H9 (cell line): ENCODE data around the gene RALGAPB. TPM values are rescaled to one million over a fixed set of nuclear protein-coding genes. Genes with fewer than 3 reads are reported as not detected.

Source experiments
- DNase-seq: peaks from one replicate; pipeline ENCODE4 v3.0.0-alpha.2; 2017
- H2AFZ ChIP-seq: one replicate; pipeline ENCODE4 v1.6.1; 2013; ENCODE audit warnings: mild to moderate bottlenecking, low read length, control low read depth, moderate library complexity
- H2AK5ac ChIP-seq: 2 replicates; pipeline ENCODE4 v1.6.1; 2013; ENCODE audit warnings: low read length, control low read depth, mixed read lengths; ENCODE audit not compliant: insufficient read length
- H2BK120ac ChIP-seq: one replicate; pipeline ENCODE4 v1.6.1; 2013; ENCODE audit warnings: low read depth, mild to moderate bottlenecking, low read length, control low read depth, inconsistent platforms; ENCODE audit not compliant: poor library complexity, severe bottlenecking
- H2BK12ac ChIP-seq: 2 replicates; pipeline ENCODE4 v1.6.1; 2013; ENCODE audit warnings: low read length, control low read depth, mixed read lengths, low read depth; ENCODE audit not compliant: insufficient read length
- H2BK15ac ChIP-seq: 2 replicates; pipeline ENCODE4 v1.6.1; 2013; ENCODE audit warnings: low read depth, low read length, control low read depth
- H2BK20ac ChIP-seq: one replicate; pipeline ENCODE4 v1.6.1; 2013; ENCODE audit warnings: low read depth, mild to moderate bottlenecking, low read length, control low read depth, inconsistent platforms; ENCODE audit not compliant: poor library complexity, severe bottlenecking
- H2BK5ac ChIP-seq: 2 replicates; pipeline ENCODE4 v1.6.1; 2013; ENCODE audit warnings: low read length, control low read depth, mixed read lengths; ENCODE audit not compliant: insufficient read length
- H3K14ac ChIP-seq: 2 replicates; pipeline ENCODE4 v1.6.1; 2013; ENCODE audit warnings: low read length, control low read depth; ENCODE audit not compliant: insufficient read depth
- H3K18ac ChIP-seq: 2 replicates; pipeline ENCODE4 v1.6.1; 2013; ENCODE audit warnings: low read depth, mild to moderate bottlenecking, mixed read lengths, low read length, control low read depth; ENCODE audit not compliant: insufficient read length
- H3K23ac ChIP-seq: 2 replicates; pipeline ENCODE4 v1.6.1; 2013; ENCODE audit warnings: low read length, control low read depth, mixed read lengths, low read depth; ENCODE audit not compliant: insufficient read length
- H3K23me2 ChIP-seq: 2 replicates; pipeline ENCODE4 v1.6.1; 2013; ENCODE audit warnings: low read depth, mild to moderate bottlenecking, mixed read lengths, low read length, control low read depth; ENCODE audit not compliant: insufficient read length, poor library complexity, severe bottlenecking
- H3K27ac ChIP-seq: 2 replicates; pipeline ENCODE4 v1.5.1; 2013; ENCODE audit warnings: low read length, control low read depth, mixed read lengths, low read depth; ENCODE audit not compliant: insufficient read length
- H3K27me3 ChIP-seq: 2 replicates; pipeline ENCODE4 v1.6.1; 2013; ENCODE audit warnings: low read length, control low read depth, inconsistent platforms; ENCODE audit not compliant: insufficient read depth
- H3K4ac ChIP-seq: 2 replicates; pipeline ENCODE4 v1.6.1; 2013; ENCODE audit warnings: low read depth, mild to moderate bottlenecking, control low read depth, inconsistent platforms, low read length, moderate library complexity
- H3K4me1 ChIP-seq: 2 replicates; pipeline ENCODE4 v1.6.1; 2013; ENCODE audit warnings: low read length, control low read depth, inconsistent platforms; ENCODE audit not compliant: insufficient read depth
- H3K4me2 ChIP-seq: 2 replicates; pipeline ENCODE4 v1.6.1; 2013; ENCODE audit warnings: low read length, control low read depth, mixed read lengths; ENCODE audit not compliant: insufficient read length, insufficient read depth
- H3K56ac ChIP-seq: 2 replicates; pipeline ENCODE4 v1.6.1; 2013; ENCODE audit warnings: low read depth, mild to moderate bottlenecking, mixed read lengths, low read length, control low read depth; ENCODE audit not compliant: insufficient read length
- H3K79me1 ChIP-seq: 2 replicates; pipeline ENCODE4 v1.6.1; 2013; ENCODE audit warnings: low read depth, mild to moderate bottlenecking, moderate library complexity, low read length, control low read depth, inconsistent platforms; ENCODE audit not compliant: insufficient read depth, poor library complexity, severe bottlenecking
- H3K79me2 ChIP-seq: 2 replicates; pipeline ENCODE4 v1.6.1; 2013; ENCODE audit warnings: low read length, control low read depth, inconsistent platforms; ENCODE audit not compliant: insufficient read depth
- H3K9ac ChIP-seq: 2 replicates; pipeline ENCODE4 v1.6.1; 2013; ENCODE audit warnings: low read length, control low read depth, mixed read lengths; ENCODE audit not compliant: insufficient read length; ENCODE audit errors: extremely low read depth
- H3K9me3 ChIP-seq: one replicate; pipeline ENCODE4 v1.6.1; 2013; ENCODE audit warnings: low read depth, low read length, inconsistent platforms; ENCODE audit not compliant: control insufficient read depth
- H3T11ph ChIP-seq: one replicate; pipeline ENCODE4 v1.6.1; 2013; ENCODE audit warnings: mild to moderate bottlenecking, low read length, control low read depth, inconsistent platforms
- H4K20me1 ChIP-seq: one replicate; pipeline ENCODE4 v1.6.1; 2013; ENCODE audit not compliant: control insufficient read depth, insufficient read length, insufficient read depth
- H4K5ac ChIP-seq: 2 replicates; pipeline ENCODE4 v1.6.1; 2013; ENCODE audit warnings: low read depth, mild to moderate bottlenecking, mixed read lengths, low read length, control low read depth; ENCODE audit not compliant: insufficient read length
- H4K8ac ChIP-seq: replicated peaks from 2 replicates; pipeline ENCODE4 v1.6.1; 2013; ENCODE audit warnings: low read length, control low read depth, mixed read lengths, low read depth; ENCODE audit not compliant: insufficient read length
- H4K91ac ChIP-seq: 2 replicates; pipeline ENCODE4 v1.6.1; 2013; ENCODE audit warnings: low read depth, mild to moderate bottlenecking, moderate library complexity, mixed read lengths, low read length, control low read depth; ENCODE audit not compliant: insufficient read length
- H3K27ac Mint-ChIP-seq, 3 experiments: 2 replicates in 2 of 3; 3 replicates in 1 of 3; pipeline ENCODE4 v1.8.0; 2020 to 2021; ENCODE audit warnings: mixed read lengths in 3 of 3, mild to moderate bottlenecking in 1 of 3, moderate library complexity in 1 of 3
- H3K27me3 Mint-ChIP-seq: 2 replicates; pipeline ENCODE4 v1.8.0; 2021; ENCODE audit warnings: low read depth, mild to moderate bottlenecking, moderate library complexity, mixed read lengths
- H3K36me3 Mint-ChIP-seq, 3 experiments: 2 replicates in 2 of 3; 3 replicates in 1 of 3; pipeline ENCODE4 v1.8.0; 2020 to 2021; ENCODE audit warnings: low read depth in 3 of 3, mixed read lengths in 3 of 3; ENCODE audit not compliant: insufficient read depth in 1 of 3
- H3K4me1 Mint-ChIP-seq, 2 experiments: 2 replicates each; pipeline ENCODE4 v1.8.0; 2020; ENCODE audit warnings: mixed read lengths in 2 of 2
- H3K4me3 Mint-ChIP-seq, 2 experiments: 2 replicates in 1 of 2; 3 replicates in 1 of 2; pipeline ENCODE4 v1.8.0; 2020 to 2021; ENCODE audit warnings: mild to moderate bottlenecking in 2 of 2, mixed read lengths in 2 of 2, moderate library complexity in 1 of 2
- H3K9me3 Mint-ChIP-seq, 2 experiments: 2 replicates in 1 of 2; 3 replicates in 1 of 2; pipeline ENCODE4 v1.8.0; 2020; ENCODE audit warnings: mild to moderate bottlenecking in 2 of 2, mixed read lengths in 2 of 2, moderate library complexity in 1 of 2
- WGBS: extraction: QIAGEN DNeasy Blood & Tissue Kit; methylation state at CpG from one replicate; pipeline ENCODE4 v1.1.7; 2013; ENCODE audit warnings: missing lambda C conversion rate, low lambda C conversion rate, mixed read lengths; ENCODE audit not compliant: insufficient read length; ENCODE audit errors: extremely low coverage; 5-methylcytosine and 5-hydroxymethylcytosine counted together
- total RNA-seq: library from RNA; stranded (reverse); gene quantifications from 2 replicates; pipeline ENCODE4 v1.2.1, GENCODE V29; 2021
- TF ChIP-seq, protein P1 (sequence below): fragments of 200-600 bp; sonication (generic); conservative IDR thresholded peaks from 3 replicates; pipeline ENCODE4 v1.8.0; 2021; ENCODE audit warnings: antibody characterized with exemption, mild to moderate bottlenecking

The RALGAPB gene
- total RNA-seq, 1 experiment from 2014 or later: 28.5 TPM

DNA sequence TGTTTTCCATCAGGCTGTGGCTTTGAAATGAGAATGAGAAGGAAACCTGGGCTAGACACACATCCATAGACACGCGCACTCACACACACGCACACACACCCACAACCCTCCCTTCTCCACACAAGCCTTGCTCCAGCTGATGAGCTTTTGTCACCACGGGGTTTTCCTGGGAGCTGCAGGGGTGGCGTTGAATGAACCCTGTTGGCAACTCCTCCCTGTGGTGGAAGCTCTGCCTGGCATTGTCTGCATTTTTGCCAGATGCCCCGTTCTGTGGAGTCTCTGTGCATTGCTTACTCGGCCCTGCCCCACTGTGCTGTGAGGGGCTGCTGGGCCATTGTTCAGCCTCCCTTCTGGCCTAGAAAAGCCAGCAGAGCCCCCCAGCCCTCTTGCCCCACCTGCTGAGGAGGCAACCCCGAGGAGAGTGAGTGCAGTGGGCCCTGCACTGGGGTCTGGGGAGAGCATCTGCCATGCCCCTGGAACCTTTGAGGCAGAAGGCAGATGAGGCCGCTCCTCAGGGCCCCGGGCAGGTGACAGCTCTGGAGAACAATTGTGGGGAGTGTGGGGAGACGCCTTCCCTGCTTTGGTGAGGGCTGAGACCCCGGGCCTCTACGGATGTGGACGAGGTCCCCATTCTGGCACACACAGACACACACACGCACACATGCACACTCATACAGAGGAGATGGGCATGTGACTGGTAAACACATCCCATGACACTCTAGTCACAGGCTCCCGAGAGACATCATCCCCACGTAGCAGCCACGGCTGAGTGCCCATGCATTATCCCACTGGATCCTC, 118.2 kb downstream of the RALGAPB start:
- Histone ChIP-seq H3K27ac (no peak overlapping the region), H4K91ac (no peak overlapping the region), H4K8ac (no peak overlapping the region), H3K4ac (no peak overlapping the region), H4K5ac (no peak overlapping the region), H2BK5ac (no peak overlapping the region), H2BK15ac (no peak overlapping the region), H2BK120ac (no peak overlapping the region), H3K9me3 (no peaks in the 10 kb centered on the region), H3T11ph (no peak overlapping the region), H2AK5ac (no peak overlapping the region), H3K4me2 (no peak overlapping the region), H2AFZ (no peak overlapping the region), H3K9ac (no peak overlapping the region), H3K79me1 (no peaks in the 10 kb centered on the region), H3K79me2 (no peaks in the 10 kb centered on the region), H3K4me1 (no peaks in the 10 kb centered on the region), H2BK20ac (no peak overlapping the region), H3K18ac (no peak overlapping the region), H3K14ac (no peak overlapping the region), H3K23ac (no peak overlapping the region), H4K20me1 (no peaks in the 10 kb centered on the region), H3K56ac (no peak overlapping the region), H2BK12ac (no peak overlapping the region), H3K27me3 (no peaks in the 10 kb centered on the region), H3K23me2 (no peaks in the 10 kb centered on the region)
- Mint-ChIP-seq H3K9me3 (no peaks in the 10 kb centered on the region), H3K36me3 (no peaks in the 10 kb centered on the region), H3K4me1 (peaks cover 0 to 5% of the 10 kb centered on the region in 2 experiments; a peak in 3 of 4 replicates), H3K4me3 (no peak overlapping the region), H3K27ac (peak overlapping the region in 1 of 3 experiments; percentile 11; a peak in 1 of 7 replicates), H3K27me3 (no peaks in the 10 kb centered on the region)
- TF ChIP-seq, protein P1, sequence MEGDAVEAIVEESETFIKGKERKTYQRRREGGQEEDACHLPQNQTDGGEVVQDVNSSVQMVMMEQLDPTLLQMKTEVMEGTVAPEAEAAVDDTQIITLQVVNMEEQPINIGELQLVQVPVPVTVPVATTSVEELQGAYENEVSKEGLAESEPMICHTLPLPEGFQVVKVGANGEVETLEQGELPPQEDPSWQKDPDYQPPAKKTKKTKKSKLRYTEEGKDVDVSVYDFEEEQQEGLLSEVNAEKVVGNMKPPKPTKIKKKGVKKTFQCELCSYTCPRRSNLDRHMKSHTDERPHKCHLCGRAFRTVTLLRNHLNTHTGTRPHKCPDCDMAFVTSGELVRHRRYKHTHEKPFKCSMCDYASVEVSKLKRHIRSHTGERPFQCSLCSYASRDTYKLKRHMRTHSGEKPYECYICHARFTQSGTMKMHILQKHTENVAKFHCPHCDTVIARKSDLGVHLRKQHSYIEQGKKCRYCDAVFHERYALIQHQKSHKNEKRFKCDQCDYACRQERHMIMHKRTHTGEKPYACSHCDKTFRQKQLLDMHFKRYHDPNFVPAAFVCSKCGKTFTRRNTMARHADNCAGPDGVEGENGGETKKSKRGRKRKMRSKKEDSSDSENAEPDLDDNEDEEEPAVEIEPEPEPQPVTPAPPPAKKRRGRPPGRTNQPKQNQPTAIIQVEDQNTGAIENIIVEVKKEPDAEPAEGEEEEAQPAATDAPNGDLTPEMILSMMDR: no peak
- no peak for DNase-seq
- WGBS: no CpG with 5 or more reads among the region's 18 CpGs
